Panc1 (cell line): ENCODE results near the gene KRT13. TPM values are rescaled to one million over a fixed set of nuclear protein-coding genes. Genes with fewer than 3 reads are reported as not detected.

Experiments
- ATAC-seq: fragments of 200-7000 bp; cut with Tn5 transposase; 2 replicates; pipeline ENCODE4 v1.9.1; 2020; ENCODE audit warnings: mild to moderate bottlenecking, moderate library complexity
- BruUV-seq: library from RNA; stranded (reverse); fragments of 400-500 nt; replicated peaks from 2 replicates; lab custom pipeline; 2021; lab: Mats Ljungman, UMichigan
- CTCF ChIA-PET: fragments of 300-600 bp; sonication (Branson Sonifier 250); formaldehyde crosslinking; loops from one replicate; lab custom pipeline; 2022; ENCODE audit warnings: antibody characterized with exemption; lab: Charles Lee
- POLR2A ChIA-PET: fragments of 300-600 bp; sonication (Branson Sonifier 250); formaldehyde crosslinking; loops from one replicate; lab custom pipeline; 2022; ENCODE audit warnings: antibody characterized with exemption; lab: Charles Lee
- DNase-seq: peaks from one replicate; pipeline ENCODE4 v3.0.0-alpha.2; 2010; ENCODE audit warnings: low read depth, low spot score
- H3K27ac ChIP-seq: 2 replicates; pipeline ENCODE4 v1.5.1; 2011; ENCODE audit warnings: mild to moderate bottlenecking, low read length, inconsistent platforms
- H3K27me3 ChIP-seq: fragments of 200-500 bp; sonication (Bioruptor generic); 2 replicates; pipeline ENCODE4 v1.6.0; 2014; ENCODE audit warnings: low read length, inconsistent platforms; ENCODE audit not compliant: control insufficient read depth, insufficient read depth
- H3K36me3 ChIP-seq: fragments of 200-500 bp; sonication (Bioruptor generic); 2 replicates; pipeline ENCODE4 v1.5.1; 2014; ENCODE audit warnings: inconsistent platforms, mild to moderate bottlenecking, low read length, moderate library complexity; ENCODE audit not compliant: control insufficient read depth, insufficient read depth
- H3K4me1 ChIP-seq: 2 replicates; pipeline ENCODE4 v1.5.1; 2011; ENCODE audit warnings: inconsistent platforms, mild to moderate bottlenecking, low read length, moderate library complexity; ENCODE audit not compliant: control insufficient read depth, insufficient read depth
- H3K4me3 ChIP-seq, 2 experiments: 2 replicates each; pipeline ENCODE4 v1.5.1; 2011 to 2012; ENCODE audit warnings: low read depth in 2 of 2, low read length in 2 of 2, mild to moderate bottlenecking in 2 of 2, inconsistent platforms in 1 of 2, moderate library complexity in 1 of 2
- H3K9me3 ChIP-seq: fragments of 200-500 bp; sonication (Bioruptor generic); 2 replicates; pipeline ENCODE4 v1.5.1; 2014; ENCODE audit warnings: low read depth, mild to moderate bottlenecking, inconsistent platforms, low read length, moderate library complexity; ENCODE audit not compliant: control insufficient read depth, insufficient read depth
- POLR2AphosphoS5 ChIP-seq: IDR thresholded peaks from 2 replicates; pipeline ENCODE4 v1.6.1; 2012; ENCODE audit warnings: mild to moderate bottlenecking, low read depth, low read length, moderate library complexity
- SIN3A ChIP-seq: IDR thresholded peaks from 2 replicates; pipeline ENCODE4 v1.6.1; 2012; ENCODE audit warnings: low read depth, mild to moderate bottlenecking, low read length, moderate library complexity, borderline replicate concordance; ENCODE audit not compliant: insufficient read depth
- TCF7L2 ChIP-seq: IDR thresholded peaks from 2 replicates; pipeline ENCODE4 v1.6.1; 2011; ENCODE audit warnings: mild to moderate bottlenecking, low read depth, low read length, inconsistent platforms
- in situ Hi-C: cut with HindIII; loops from 2 replicates; pipeline ENCODE4 v1.10.0; 2016; ENCODE audit warnings: low sequenced_read_pairs, low pct_unique_long_range_greater_than_20kb
- intact Hi-C: fragments of 100-400 bp; cut with micrococcal nuclease; formaldehyde crosslinking; loops from one replicate; pipeline ENCODE4 v1.10.0; 2022; ENCODE audit not compliant: unreplicated experiment
- total RNA-seq: library from RNA; stranded (reverse); gene quantifications from one replicate; pipeline ENCODE4 v1.2.1, GENCODE V29; 2021; ENCODE audit not compliant: unreplicated experiment
- TF ChIP-seq, protein P1 (sequence below): fragments of 450-650 bp; IDR thresholded peaks from 2 replicates; pipeline ENCODE4 v1.5.1; 2017; ENCODE audit warnings: mild to moderate bottlenecking
- TF ChIP-seq, protein P2 (sequence below), 2 experiments: IDR thresholded peaks; 2 replicates each; pipeline ENCODE4 v1.6.1; 2011 to 2012; ENCODE audit warnings: low read depth in 2 of 2, control low read depth in 1 of 2, low read length in 1 of 2, mild to moderate bottlenecking in 1 of 2, moderate library complexity in 1 of 2; ENCODE audit not compliant: insufficient read depth in 1 of 2

KRT13 gene
- total RNA-seq, 1 experiment from 2014 or later = 0.36 TPM

DNA sequence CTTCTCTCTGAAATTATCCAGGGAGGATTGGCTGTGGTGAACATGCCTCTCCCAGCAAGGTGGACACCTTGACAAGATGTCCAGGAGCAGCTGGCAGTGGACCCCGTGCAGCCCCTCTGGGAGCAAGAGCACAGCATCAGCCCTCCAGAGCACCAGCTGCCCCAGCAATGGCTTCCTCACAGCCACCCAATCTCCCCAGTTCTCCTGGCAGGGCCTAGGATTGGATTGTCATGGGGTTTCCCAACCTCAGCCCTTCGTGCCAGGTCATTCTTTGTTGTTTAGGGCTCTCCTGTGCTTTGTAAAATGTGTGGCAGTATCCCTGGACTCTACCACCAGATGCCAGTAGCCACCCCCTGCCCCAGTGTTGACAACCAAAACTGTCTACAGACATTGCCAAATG, 13.9 kb downstream of the KRT13 start:
- ATAC-seq (no peak), DNase-seq (no peak)
- Histone ChIP-seq H3K4me3 (no peak overlapping the region), H3K27me3 (no peaks in the 10 kb centered on the region), H3K4me1 (peaks cover 21% of the 10 kb centered on the region), H3K27ac (peak overlapping the region; percentile 50; the same call in 1 of the 2 replicates), H3K9me3 (no peaks in the 10 kb centered on the region), H3K36me3 (no peaks in the 10 kb centered on the region)
- intact Hi-C loops (no loop called here), in situ Hi-C loops (no loop called here)
- POLR2A ChIA-PET = no interaction called here
- TF ChIP-seq, protein P1, sequence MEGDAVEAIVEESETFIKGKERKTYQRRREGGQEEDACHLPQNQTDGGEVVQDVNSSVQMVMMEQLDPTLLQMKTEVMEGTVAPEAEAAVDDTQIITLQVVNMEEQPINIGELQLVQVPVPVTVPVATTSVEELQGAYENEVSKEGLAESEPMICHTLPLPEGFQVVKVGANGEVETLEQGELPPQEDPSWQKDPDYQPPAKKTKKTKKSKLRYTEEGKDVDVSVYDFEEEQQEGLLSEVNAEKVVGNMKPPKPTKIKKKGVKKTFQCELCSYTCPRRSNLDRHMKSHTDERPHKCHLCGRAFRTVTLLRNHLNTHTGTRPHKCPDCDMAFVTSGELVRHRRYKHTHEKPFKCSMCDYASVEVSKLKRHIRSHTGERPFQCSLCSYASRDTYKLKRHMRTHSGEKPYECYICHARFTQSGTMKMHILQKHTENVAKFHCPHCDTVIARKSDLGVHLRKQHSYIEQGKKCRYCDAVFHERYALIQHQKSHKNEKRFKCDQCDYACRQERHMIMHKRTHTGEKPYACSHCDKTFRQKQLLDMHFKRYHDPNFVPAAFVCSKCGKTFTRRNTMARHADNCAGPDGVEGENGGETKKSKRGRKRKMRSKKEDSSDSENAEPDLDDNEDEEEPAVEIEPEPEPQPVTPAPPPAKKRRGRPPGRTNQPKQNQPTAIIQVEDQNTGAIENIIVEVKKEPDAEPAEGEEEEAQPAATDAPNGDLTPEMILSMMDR = no peak
- TF ChIP-seq, protein P2, sequence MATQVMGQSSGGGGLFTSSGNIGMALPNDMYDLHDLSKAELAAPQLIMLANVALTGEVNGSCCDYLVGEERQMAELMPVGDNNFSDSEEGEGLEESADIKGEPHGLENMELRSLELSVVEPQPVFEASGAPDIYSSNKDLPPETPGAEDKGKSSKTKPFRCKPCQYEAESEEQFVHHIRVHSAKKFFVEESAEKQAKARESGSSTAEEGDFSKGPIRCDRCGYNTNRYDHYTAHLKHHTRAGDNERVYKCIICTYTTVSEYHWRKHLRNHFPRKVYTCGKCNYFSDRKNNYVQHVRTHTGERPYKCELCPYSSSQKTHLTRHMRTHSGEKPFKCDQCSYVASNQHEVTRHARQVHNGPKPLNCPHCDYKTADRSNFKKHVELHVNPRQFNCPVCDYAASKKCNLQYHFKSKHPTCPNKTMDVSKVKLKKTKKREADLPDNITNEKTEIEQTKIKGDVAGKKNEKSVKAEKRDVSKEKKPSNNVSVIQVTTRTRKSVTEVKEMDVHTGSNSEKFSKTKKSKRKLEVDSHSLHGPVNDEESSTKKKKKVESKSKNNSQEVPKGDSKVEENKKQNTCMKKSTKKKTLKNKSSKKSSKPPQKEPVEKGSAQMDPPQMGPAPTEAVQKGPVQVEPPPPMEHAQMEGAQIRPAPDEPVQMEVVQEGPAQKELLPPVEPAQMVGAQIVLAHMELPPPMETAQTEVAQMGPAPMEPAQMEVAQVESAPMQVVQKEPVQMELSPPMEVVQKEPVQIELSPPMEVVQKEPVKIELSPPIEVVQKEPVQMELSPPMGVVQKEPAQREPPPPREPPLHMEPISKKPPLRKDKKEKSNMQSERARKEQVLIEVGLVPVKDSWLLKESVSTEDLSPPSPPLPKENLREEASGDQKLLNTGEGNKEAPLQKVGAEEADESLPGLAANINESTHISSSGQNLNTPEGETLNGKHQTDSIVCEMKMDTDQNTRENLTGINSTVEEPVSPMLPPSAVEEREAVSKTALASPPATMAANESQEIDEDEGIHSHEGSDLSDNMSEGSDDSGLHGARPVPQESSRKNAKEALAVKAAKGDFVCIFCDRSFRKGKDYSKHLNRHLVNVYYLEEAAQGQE (IDR thresholded peaks at IDR 0.05; ENCODE audit: insufficient read depth in 1 of 2, low read depth in 2 of 2, low read length in 1 of 2) = no peak
- no peak for TF ChIP-seq SIN3A
- TF ChIP-seq POLR2AphosphoS5 = no peak
- no peak for TF ChIP-seq TCF7L2
- no TSS peak for BruUV-seq
- CTCF ChIA-PET = no interaction called here

DNA sequence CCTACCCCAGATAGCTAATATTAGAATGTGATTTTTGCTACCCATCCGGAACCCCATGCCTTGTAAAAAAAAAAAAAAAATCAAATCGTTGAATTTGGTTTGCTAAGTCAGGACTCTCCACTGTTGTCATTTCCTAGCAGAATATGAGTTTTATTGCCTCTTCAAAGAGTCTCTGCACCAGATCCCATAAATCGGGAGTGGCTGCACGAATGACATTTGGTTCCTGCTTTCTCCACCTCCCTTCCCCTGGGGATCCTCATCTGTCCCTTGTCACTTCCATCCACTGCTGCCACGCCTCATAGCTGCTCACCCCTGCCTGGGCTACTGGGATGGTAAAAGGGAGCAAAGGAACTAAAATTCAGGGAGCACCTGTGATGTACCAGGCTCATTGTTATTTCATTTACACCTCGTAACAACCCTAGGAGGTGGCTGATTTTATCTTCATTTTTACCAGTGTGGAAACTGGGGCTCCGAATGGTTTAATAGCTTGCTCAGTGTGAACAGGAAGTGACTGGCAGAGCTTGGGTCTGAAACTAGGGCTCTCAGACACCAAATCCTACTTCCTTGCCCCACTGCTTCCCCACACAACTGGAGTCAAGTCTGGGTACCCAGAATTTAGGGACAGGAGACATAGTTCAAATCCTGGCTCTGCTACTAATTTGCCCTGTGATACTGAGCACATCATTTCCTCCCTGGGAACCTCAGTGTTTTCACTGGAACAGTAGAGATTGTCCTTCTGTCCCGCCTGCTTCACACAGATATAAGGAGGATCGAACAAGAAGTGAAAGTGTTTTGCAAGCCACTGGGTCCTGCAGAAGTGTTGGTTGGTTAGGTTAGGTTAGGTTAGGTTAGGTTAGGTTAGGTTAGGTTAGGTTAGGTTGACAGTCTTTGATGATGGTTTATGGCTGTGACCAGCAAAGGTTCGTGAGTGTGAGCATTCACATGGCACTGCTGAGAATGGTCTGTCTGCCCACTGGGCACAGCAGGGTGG, 15.1 kb downstream of the KRT13 start:
- in situ Hi-C loops (no loop called here), intact Hi-C loops (no loop called here)
- POLR2A ChIA-PET = interaction anchor here (0.6 to 0.7 kb wide), 2 partner anchors 198 to 556 kb away, joined by 5 read pairs; no protein-coding TSS in a partner anchor
- H3K9me3 ChIP-seq = no peaks in the 10 kb centered on the region
- TF ChIP-seq SIN3A (no peak), TCF7L2 (peak; percentile 41; the same call in 1 of the 2 replicates)
- peak overlapping the region; percentile 77 for H3K27ac ChIP-seq
- DNase-seq (no peak), ATAC-seq (no peak)
- no TSS peak for BruUV-seq
- H3K36me3 ChIP-seq = no peaks in the 10 kb centered on the region
- peaks cover 23% of the 10 kb centered on the region for H3K4me1 ChIP-seq
- H3K27me3 ChIP-seq = no peaks in the 10 kb centered on the region
- CTCF ChIA-PET = interaction anchor here (0.6 to 1.1 kb wide), 4 partner anchors 31 to 708 kb away, joined by 3 to 4 read pairs (median 3); no protein-coding TSS in a partner anchor
- H3K4me3 ChIP-seq = no peak overlapping the region
